Measurements from ENCODE around the gene NFATC1. TPM values are rescaled to one million over a fixed set of nuclear protein-coding genes. Genes with fewer than 3 reads are reported as not detected.

The NFATC1 gene
- total RNA-seq, 1 experiment from 2014 or later: 6.8 TPM

DNA sequence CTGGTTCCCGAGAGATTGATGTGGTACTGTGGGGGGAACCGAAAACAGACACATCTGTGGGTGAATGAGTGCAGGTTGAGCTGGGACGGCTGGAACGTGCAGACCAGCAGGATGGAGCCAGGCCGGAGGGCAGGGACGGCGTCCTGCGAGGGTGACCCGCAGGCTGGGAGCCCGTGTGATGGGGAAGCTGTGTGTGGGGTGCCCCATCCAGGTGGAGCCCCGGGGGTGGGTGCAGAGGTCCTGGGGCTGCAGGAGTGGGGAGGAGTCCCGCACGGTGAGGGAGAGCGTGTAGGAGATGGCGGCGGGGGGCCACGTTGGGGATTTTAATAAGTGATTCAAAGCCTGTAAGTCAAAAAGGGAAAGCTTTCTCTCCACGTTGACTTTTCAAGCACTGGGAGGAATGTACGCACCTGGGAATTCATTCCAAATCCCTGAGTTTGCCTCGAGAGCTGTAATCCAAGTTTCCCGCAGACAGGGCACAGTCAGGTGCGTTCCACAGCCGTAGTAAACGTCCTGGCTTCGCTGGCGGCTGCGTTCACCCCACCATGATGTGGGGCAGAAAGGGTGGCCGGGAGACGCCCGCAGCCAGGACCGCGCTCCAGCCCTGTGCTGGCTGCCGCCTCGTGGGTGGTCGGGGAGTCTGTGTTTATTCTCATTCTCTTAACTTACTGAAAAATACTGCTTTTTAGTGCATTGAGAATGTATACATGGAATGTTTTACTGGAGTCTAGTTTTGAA, 54.0 kb downstream of the NFATC1 start:
- no peak for DNase-seq (ENCODE audit: low spot score)
- in situ Hi-C loops (cut with HindIII; ENCODE audit: low sequenced_read_pairs): no loop called here

DNA sequence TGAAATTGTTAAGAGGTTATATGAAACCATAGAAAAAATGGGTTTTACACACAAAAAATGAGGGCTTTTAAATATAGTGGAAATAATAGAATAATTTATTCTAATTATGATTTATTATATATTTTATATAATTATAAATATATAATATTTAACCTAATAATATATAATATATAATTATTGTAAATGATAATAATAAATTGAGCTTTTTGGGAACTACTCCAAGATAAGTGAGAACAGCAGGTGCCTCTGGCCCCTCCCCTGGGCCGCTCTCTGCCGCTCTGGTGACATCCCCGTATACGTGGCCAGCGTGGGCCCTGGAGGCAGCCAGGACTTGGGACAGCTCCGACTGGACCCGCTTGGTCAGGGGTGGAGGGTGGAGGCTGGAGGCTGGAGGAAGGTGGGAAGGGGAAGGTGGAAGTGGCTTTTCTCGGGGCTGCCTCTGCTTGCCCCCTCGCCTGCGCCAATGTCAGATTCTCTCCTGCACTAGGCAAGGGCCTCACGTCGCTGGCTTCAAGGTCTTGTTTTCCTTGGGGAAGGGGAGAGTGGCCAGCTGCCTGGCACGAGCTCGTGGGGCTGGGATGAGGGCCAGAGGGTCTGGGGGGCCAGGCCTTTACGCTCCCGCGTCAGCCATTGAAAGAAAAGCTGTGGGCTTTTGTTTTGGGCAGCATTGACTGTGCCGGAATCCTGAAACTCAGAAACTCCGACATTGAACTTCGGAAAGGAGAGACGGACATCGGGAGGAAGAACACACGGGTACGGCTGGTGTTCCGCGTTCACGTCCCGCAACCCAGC, 54.8 kb downstream of the NFATC1 start:
- DNase-seq (ENCODE audit: low spot score): no peak
- in situ Hi-C loops (cut with HindIII; ENCODE audit: low sequenced_read_pairs): no loop called here

DNA sequence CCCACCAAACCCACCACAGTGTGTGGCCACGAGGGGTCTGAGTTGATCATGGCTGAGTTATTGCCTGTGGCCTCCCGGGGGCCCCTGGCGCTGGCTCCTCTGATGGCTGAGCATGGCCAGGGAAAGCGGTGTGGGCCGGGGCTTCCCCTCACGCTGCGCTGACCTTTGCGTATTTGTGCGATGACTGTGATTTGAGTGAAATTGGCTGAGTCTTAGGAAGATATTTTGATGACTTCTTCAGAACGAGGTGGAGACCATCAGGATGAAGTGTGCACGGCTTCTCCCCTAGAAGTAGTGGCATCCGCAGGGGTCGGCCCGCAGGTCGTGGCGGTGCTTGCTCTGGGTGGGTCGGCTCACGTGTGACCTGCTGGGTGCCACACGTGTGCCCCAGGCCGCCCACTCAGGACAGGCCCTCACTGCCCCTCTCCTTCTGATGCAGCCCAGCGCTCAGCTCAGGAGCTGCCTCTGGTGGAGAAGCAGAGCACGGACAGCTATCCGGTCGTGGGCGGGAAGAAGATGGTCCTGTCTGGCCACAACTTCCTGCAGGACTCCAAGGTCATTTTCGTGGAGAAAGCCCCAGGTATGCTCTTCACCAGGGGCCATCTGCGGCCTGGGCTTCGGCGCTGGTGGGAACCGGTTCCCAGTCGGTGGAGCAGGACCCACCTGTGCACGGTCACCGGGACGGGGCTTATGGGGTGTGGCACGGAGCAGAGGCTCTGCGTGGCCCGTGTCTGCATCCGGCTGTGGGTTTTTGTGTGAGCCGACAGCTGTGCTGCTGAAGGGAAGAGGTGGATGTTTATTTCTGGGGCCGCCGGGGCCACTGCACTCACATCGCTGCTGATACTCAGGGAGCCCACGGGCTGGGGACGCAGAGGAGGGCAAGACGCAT, 55.8 kb downstream of the NFATC1 start:
- no peak for DNase-seq (ENCODE audit: low spot score)
- in situ Hi-C loops (cut with HindIII; ENCODE audit: low sequenced_read_pairs): no loop called here

DNA sequence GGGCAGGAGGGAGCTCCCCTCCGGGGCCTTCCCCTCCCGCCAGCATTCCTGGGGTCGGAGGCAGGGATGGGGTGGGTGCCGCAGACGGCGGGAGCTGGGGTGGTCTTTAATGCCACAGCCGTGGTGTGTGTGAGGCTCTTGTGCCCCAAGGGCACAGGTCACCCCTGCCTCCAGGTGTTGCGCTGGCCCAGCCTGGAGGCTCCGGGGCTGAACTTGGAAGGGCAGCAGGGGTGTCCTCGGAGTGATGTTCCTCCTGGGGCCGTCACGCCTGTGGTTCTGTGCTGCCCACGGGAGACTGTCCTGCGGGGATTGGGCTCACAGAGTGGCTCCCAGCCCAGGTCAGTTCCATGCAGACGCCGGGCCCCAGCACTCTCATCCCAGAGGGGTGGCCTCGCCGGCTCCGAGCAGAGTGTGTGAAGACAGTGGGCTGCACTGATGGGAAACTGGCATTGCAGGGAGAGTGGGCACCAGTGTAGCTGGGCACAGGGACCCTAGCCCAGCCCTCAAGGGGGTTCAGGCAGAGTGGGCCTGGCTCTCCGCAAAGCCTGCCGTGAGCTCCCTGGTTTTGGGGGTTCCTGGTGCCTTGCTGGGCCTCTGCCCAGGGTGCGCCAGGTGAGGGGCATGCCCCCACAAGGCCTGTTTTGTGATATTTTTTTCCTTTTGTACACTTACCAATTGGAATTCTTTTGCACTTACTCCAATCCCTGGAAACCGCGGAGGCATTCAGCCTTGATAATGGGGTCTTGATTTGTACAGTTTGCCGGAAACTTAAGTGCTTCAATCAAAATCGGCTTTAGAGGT, 56.7 kb downstream of the NFATC1 start:
- in situ Hi-C loops (cut with HindIII; ENCODE audit: low sequenced_read_pairs): no loop called here
- DNase-seq (ENCODE audit: low spot score): no peak

DNA sequence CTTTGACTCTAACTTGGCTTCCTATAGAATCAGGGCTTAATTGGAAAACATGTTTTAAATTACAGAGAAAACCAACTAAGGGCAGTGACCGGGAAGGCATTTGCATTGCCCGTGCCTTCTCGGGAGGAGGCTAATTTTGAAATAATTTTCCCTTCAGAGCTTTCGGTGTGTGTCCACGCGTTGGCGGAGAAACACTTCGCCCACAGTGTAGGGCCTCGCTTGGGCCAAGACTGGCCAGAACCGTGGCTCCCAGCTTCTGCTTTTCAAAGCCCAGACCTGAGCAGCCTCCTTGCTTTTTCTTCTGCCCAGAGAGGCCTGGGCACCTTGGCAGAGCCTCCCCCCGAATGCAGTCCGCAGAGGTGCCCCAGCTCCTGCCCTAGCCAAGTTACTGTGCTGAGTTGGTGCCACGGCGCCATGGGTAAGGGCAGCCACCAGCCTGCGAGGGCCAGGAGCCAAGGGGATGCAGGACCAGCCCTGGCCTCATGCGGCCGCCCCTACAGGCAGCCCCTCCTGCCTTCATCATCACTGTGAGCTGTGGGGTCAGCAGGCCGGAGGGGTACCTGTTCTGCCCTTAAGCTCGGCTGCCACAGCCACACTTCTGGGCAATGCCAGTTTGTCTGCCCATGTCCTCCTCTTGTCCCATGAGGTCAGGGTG, 57.4 kb downstream of the NFATC1 start:
- no peak for DNase-seq (ENCODE audit: low spot score)
- in situ Hi-C loops (cut with HindIII; ENCODE audit: low sequenced_read_pairs): no loop called here

DNA sequence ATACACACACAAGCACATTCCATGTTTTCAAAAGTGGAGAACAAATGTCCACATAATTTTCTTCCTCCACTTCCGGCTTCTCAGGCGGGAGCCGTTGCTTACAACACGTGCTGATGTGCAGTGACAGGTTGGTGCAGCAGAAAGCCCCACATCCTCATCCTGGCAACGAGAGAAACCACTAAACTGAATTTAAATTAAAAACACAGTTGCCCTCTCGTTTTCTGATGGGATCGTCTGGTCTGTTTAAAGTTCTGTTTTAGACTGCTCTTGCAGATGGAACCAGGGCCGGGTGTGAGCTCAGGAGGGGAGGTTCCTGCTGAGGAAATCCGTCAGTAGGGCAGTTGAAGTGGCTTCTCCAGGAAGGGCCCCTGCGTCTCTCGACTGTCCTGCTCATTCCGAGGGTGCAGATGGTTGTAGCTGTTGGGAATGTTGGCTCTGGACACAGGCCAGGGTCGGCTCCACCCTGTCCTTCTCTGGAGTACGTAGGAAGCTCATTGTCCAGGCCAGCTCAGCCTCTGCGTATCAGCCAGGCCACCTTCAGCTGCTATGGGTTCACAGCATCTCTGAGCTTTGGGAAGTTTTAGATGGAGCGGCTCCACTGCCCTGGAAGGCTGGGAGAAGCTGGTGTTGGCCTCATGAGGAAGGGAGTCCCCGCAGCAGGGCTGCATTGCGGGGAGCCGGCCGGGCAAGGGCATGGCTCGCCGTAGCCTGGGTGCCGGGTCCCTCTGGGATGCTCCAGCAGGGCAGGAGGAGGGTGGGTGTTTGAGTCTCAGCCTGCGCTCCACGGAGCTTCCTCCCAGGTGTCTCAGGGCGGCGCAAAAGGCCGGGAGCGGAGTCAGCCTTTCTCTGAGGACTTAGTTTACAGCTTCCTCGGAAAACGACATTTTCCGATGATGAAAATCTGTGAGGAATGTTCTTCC, 58.3 kb downstream of the NFATC1 start:
- in situ Hi-C loops (cut with HindIII; ENCODE audit: low sequenced_read_pairs): no loop called here
- DNase-seq (ENCODE audit: low spot score): no peak

DNA sequence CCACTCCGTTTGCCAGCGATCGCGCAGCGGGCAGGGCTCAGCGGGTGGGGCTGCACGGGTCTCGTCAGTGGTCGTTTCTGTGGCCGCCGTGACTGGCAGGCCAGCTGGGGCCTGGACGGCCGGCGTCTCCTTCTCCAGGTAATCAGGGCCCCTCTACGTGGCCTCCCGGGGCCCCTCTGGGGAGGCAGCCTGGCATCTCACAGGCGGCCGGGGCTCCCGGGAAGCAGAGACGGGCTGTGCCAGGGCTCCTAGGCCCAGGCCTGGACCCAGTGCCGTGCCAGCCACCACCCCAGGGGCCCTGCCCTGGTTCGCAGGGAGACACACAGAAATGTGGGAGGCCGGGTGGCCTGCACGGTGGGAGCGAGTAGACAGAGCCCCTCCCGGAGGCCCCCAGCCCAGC, 59.5 kb downstream of the NFATC1 start:
- in situ Hi-C loops (cut with HindIII; ENCODE audit: low sequenced_read_pairs): no loop called here
- DNase-seq (ENCODE audit: low spot score): no peak

DNA sequence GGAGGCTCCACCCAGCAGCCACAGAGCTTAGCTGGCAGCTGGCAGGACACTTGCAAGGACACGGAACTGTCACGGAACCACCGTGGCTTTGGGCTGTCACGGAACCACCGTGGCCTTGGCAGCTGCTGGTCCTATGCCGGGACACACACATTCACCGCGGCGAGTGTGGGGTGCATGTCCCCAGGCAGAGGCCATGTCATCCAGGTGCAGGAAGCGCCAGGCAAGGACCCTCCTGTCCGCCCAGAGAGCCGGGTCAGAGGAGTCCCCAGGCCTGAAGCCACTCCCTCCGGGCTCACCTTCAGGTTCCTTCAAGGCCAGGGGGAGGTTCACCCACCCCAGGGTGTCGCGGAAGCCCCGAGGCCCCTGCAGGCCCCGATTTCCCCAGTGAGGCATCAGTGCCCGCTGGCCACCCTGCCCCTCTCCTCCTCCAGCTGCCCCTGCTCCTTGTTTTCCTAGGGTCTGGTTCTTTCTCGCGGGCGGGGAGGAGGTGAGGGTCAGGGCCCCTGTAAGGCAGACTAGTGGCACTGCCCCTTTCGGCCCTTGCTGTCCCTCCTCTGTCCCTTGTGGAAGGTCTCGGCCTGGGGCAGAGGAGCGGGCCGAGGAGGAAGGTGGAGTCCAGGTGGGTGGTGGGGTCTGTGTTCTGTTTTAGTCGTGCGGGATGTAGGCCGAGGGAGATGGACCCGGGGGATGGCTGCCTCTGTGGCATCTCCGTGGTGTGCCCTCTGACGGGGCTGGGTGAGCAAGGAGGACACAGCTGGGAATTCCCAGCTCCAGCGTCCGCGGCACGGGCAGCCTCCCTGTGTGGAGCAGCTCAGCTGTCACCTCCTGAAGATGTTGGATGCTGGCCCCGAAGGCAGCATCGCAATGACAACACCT, 60.6 kb downstream of the NFATC1 start:
- no peak for DNase-seq (ENCODE audit: low spot score)
- in situ Hi-C loops (cut with HindIII; ENCODE audit: low sequenced_read_pairs): no loop called here

DNA sequence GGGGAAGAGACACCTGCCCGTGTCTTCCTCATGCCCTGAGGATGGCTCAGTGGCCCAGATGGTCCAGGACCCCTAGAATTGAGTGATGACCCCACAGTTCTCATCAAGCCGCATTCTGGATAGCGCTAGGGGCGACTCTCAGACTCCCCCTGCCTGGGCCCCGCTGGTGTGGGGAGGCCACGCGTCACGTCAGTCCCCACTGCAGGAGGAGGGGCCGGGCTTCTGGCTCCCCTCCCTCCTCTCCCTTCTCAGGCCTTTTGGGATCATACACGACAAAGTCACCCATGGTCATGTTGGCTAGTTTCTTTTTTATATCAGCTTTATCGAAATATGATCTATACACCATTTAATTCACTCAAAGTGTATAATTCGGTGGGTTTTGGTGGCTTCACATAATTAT, 61.5 kb downstream of the NFATC1 start:
- no peak for DNase-seq (ENCODE audit: low spot score)
- in situ Hi-C loops (cut with HindIII; ENCODE audit: low sequenced_read_pairs): no loop called here

DNA sequence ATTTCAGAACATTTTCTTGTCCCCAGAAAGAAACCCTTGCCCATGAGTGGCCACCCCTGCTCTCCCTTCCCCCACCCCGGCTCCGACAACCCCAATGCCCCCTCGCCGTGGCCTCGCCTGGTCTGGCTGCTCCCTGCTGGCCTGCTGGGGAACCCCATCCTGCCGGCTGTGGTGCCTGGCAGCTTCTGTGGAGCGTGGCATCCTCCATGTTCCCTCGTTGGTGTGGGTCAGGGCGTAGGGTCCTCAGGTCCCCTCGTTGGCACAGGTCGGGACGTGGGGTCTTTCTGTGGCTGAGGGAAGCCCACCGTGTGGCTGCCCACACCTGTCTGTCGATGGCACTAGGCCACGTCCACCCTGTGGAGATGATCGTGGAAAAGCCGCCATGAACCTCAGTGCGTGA, 61.9 kb downstream of the NFATC1 start:
- DNase-seq (ENCODE audit: low spot score): no peak

DNA sequence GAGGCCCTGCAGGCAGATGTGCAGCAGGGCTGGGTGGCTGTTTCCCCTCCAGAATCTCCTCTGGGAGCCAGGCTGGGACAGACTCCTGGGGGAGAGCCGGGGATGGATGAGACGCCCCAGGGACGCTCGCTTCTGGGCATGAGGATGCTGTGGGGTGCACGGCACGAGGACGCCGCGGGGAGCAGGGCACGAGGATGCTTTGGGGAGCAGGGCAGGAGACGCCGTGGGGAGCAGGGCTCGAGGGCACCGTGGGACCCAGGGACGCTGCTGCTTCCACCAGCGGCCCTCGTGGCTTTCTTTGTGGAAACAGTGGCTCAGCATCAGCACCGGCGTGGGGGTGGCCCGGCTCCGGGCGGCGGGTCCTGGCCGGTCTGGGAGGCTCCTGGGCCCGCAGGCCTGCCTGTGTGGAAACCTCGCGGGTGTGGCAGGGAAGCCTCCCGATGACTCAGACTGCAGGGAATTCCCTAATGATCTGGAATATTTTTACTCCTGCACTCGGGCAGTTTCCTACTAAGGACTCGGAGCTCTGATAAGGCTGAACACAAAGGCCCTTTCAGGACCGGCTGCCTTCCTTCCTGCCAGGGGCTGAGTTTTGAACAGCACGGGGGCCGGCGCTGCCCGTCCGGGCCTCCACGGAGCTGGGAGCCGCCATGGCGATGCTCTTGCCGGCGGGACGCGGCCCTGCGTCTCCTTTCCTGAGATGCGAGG, 62.6 kb downstream of the NFATC1 start:
- no peak for DNase-seq (ENCODE audit: low spot score)

More for the DNA sequence above, 61.9 kb downstream of the NFATC1 start:
- in situ Hi-C loops (cut with HindIII; ENCODE audit: low sequenced_read_pairs): no loop called here

DNA sequence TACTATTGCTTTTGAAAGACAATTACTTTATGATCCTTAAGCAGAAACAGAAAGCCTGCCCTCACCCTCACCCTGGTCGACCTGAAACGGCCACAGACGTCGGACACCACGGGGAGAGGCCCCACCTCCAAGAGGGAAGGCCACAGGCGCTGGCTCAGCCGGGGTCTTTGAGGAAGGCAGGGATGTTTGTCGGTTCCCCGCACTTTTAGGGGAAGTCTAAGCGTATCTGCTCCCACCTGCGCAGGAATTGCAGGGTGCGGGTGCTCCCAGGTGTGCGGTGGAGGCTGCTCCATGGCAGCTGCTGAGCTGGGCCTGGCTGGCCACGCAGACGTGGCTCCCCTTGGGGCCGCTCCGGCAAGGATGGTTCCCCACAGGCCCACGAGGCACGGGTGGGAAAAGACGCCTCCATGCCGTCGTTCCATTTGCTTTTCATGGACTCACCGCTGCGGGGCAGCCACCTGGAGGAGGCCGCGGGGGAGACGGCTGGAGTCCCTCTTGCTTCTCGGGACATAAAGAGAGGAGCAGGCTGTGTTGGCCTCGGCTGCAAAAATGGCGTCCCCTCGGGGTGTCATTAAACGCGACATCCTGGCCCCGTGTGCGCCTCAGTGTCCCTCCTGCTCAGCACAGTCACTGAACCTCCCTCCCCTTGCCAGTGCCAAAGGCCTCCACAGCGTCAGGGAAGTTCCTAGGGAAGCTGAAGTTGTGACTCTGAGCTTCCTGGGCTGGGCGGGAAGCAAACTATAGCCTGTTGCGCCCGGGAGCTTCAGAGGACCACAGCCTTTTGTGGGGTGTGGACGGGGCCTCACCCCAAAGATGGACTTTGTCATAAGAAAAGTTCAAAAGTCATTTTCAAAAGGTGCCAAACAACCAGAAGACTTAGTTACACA, 63.4 kb downstream of the NFATC1 start:
- no peak for DNase-seq (ENCODE audit: low spot score)
- in situ Hi-C loops (cut with HindIII; ENCODE audit: low sequenced_read_pairs): no loop called here

More for the DNA sequence above, 62.6 kb downstream of the NFATC1 start:
- in situ Hi-C loops (cut with HindIII; ENCODE audit: low sequenced_read_pairs): no loop called here

DNA sequence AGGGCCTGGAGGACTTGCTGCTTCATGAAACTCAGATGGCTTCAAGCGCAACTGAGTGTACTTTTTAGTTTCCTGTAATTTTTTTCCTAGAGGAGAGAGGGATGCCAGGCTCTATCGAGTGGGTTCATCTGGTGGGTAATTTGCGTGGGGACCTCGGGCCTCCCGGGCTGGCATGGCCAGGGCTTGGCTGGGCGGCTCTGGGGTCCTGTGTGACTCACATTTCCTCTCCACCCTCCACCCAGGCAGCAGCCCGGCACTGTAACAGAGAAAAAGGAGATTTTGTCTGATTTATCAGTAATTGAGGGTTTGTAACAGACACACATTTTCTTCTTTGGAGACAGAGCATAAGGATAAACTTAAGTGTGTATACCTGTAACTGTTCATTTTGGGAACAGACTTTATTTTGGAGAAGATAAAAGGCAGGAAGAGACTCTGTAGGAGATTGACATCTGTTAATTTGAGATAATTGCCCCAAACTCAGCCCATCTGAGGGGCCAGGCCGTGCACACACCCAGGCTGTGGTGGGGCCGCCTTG, 64.3 kb downstream of the NFATC1 start:
- no peak for DNase-seq (ENCODE audit: low spot score)
- in situ Hi-C loops (cut with HindIII; ENCODE audit: low sequenced_read_pairs): no loop called here

DNA sequence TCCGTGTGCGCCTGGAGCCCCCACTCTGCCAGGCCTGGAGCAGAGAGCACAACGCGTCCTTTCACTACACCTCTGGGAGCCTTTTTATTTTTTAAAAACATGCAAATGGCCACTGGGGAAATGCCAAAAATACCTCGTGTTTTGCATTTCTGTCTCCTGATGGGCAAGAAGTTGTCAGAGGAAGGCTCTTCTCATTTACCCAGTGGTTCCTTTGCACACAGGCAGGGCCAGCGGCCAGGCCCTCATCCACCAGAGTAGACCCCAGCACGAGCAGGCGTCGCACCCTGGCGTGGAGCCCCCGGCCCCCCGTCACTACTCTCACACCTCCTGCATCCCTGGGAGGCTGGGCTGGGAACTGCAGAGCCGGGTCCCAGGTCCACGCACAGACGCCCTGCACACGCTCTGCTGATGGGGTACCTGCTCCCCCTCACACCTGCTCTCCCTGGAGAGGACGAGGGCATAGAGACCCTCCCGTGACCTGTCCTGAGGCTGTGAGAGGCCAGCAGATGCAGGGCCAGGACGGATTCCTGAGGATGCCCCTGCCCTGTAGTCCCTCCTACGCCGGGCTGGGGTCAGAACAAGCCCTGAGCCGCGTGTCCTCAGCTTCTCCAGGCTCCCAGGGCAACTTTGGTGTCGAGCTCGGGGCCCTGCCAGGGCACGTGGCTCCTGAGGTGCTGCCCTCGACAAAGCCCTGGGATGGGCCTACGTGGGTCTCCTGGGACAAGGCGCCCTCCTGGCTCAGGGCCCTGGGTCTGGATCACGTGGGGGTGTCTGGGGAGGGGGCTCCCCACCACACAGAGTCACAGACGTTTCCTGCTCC, 65.0 kb downstream of the NFATC1 start:
- in situ Hi-C loops (cut with HindIII; ENCODE audit: low sequenced_read_pairs): no loop called here

More for the DNA sequence above, 65.0 kb downstream of the NFATC1 start:
- no peak for DNase-seq (ENCODE audit: low spot score)
